GM19043 (cell line): ENCODE data around the gene TCEAL9.
"Not testable (repeated sequence)": the region's sequence is repeated elsewhere in the genome, so short reads cannot be mapped to it uniquely, and the experiment has no call there.

Experiments used
- ATAC-seq: cut with Tn5 transposase; IDR thresholded peaks from one replicate; pipeline ENCODE4 v1.9.1; 2021; ENCODE audit warnings: low read depth; ENCODE audit not compliant: unreplicated experiment

Gene TCEAL9, protein sequence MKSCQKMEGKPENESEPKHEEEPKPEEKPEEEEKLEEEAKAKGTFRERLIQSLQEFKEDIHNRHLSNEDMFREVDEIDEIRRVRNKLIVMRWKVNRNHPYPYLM

DNA sequence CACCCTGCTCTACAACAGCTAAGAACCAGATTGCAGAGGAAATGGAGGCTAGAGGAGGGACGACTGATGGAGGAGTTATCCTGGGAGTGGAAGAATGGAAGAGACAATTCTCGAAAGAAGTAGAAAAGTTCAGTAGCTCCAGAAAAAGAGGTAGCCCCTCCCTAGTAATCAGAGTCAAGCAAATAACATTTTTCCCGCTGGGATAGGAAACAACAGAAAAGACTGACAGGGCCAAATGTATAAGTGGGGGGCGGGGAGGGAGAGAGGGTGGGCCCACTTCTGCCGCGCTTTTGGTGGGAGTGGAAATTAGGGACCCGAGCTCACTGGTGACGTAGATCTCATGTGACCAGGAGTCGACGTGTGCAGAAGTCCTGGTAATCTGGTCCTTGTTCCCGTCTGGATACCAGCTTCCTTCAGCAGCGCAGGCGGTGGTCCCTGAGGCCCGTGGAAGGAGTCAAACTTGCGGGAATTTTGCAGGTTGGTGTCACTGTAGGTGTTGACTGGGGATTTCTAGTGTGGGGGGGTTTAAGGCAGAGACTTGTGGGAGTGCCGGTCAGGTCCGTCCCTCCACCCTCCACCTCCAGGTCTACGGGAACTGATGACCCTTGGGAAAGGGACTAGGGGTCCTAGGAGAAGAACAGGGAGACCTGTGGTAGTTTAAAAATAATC is at the start of gene TCEAL9:
Gene TCEAL9 (plus strand): TSS at position 377 of the 669 bp plus-strand sequence. CDS start 1,179 bp downstream, outside the sequence.
- peak; percentile 49 for ATAC-seq

DNA sequence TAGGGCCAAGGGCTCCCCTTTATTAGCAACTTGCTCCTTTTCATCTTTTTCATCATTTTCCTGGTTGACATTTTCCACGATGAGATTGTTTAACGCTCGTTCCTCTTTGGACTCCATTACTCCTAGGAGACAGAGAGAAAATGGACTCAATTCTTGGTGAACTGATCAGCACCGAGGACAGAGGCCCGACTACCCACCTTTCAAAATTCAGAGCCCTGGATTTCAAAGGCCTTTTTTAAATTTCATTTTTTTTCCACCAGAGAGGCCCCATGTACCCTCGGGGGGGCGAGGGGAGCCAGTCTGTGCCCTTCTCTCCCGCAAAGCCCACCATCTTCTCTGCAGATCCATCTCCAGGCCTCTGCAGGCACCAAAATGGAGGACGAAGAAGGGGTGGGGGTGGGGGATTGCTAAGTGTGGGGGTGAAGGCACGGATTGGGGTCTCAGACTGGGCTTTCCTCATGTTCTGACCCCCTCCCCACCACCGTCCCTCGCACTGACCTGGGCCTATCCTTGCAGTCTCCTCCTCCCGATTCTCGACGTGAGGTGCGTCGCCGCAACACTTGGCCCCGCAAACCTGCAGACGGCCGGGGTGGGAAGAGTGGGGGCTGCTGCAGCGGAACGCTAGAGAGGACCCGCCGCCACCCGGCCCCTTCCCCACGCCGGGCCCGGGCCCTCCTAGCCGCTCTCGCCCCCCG is 46.3 kb upstream of the TCEAL9 start:
- no peak for ATAC-seq

DNA sequence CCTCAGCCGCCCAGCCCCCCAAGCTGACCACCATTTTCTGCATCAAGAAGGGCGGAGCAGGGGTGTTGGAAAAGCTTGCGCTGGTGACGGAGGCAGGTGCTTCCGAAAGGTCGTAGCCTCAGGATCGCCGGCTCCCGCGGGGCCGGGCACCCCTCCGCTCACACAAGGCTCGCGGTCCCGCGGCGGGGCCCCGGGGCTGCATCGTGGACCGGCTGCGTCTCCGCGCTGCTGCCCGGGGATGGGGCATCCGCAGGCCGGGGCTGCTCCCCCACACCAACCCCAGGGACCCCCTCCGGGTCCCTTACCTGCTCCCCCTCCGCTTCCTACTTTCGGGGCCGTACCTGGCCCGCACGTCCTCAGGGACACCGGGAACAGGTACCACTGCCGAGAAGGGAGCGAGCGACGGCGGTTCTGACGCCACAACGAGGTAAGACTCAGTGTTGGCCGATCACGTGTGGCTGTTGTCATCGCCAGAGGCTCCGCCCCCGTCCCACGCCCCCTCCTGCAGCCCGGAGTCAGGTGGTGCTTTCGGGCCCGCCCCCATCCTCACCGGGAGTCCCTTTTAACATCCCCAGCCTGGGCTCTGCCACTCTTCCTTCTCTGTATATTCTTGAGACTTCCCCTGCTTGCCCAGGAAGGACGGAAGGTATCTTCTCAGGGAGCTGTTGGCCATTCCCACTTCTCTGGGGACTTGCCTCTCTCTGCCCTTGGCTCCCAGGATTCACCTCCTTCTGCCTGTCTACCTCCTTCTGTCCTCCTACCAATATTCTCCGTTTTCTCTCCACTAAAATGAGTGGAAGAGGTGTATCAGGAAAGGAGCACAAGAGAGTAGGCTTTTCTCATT is 45.5 kb upstream of the TCEAL9 start, which contains the start of gene BEX2:
Gene BEX2 (minus strand): TSS at position 436 of the 844 bp plus-strand sequence. CDS start 1,014 bp downstream, outside the sequence.
- peak; percentile 95 for ATAC-seq

DNA sequence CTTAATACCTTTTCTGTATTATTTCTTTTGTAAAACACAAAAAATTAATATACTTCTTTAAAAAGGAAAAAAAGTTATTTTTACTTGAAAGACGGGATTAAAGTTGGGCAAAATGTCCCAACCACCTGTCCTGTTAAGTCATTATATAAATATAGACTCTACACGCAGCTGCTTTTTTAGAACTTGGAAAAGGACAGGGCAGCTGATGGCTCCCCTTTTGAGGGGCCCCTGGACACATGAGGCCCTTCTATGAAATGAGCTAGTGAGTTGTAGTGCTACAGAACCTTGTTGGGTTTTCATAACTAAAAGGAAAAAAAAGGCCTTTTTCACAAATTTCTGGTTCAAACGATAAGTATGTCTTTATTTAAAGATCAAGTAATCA is 44.9 kb upstream of the TCEAL9 start:
- ATAC-seq = no peak

DNA sequence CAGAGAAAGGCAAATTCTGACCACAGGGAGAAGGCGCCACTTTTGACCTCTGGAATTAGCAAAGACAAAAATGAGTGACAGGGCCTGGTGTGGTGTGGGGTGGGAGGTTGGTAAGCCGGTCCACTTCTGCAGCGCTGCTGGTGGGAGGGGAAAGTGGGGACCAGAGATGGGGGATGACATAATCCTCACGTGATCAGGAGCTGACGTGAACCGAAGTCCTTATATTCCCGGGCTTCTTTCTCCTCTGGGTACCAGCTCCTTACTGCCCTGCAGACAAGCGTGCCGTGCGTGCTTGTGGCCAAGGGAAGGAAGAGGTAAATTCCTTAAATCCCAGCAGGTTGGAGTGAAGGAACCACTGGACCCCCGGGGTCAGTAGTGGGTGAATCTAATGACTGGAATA is 26.3 kb upstream of the TCEAL9 start, which contains the start of gene TCEAL7:
Gene TCEAL7 (plus strand): TSS at position 249 of the 400 bp plus-strand sequence. CDS start 1,165 bp downstream, outside the sequence.
- no peak for ATAC-seq

DNA sequence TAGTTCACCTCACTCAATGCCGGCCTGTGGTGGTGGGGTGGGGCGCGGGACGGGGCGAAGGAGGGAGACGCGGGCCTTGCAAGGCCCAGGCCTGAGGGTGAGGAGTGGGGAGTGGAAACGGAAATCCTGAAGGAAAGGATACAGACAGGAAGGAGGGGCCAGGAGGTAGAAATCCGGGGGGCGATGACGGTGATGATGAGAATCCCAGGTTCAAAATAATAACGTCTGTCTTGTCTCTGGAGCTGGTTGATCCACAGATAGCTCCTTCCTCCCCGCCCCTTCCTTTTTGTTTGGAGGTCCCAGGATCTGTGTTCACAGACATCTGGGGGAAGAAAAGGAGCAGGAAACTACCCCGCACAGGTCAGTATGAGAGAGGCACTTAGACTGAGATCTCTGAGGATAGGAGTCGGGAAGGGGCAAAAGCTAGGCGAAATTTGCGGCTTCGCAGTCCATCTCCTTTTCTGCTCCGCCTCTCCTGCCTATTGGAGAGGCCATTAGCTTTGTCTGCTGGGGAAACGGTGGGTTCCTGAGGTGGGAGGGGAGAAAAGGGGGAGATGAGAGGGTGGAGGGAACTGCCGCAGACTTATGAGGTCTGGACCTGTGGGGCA is 25.5 kb upstream of the TCEAL9 start:
- no peak for ATAC-seq

DNA sequence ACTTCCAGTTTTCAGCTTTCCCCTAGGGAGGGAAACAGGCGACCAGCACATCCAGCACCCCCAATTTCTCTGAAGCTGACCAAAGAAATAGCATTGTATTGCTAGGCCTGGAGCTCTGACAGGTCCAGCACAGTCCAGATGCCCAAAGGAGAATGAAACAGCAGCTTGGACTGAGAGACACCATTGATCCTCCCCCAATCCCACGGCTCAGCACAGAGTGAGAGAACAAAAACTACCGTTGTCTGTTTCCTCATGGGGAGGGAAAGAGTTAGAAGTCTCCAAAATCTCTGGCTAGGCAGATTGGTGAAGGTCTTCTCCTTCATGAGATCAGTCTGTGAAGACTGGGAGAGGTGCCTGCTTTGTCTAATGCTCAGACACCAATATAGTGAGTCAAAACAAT is 17.6 kb upstream of the TCEAL9 start:
- no peak for ATAC-seq

DNA sequence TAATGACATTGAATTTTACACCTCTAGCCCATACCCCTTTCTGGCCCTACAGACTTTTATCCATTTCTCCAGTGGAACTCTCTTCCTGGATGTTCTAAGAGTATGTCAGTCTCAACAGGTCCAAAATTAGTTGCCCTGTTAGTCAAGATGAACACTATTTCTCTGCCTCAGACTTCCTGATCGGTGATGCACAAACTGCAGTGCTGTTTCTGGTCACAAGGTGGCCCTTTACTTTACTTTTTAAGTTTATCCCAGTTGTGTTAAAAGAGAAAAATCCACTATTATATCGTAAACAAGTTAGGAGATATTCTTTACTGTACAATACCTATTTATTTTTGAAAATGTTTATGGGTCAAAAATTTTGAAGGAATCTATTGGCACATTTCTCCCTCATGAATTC is 13.2 kb upstream of the TCEAL9 start:
- no peak for ATAC-seq

DNA sequence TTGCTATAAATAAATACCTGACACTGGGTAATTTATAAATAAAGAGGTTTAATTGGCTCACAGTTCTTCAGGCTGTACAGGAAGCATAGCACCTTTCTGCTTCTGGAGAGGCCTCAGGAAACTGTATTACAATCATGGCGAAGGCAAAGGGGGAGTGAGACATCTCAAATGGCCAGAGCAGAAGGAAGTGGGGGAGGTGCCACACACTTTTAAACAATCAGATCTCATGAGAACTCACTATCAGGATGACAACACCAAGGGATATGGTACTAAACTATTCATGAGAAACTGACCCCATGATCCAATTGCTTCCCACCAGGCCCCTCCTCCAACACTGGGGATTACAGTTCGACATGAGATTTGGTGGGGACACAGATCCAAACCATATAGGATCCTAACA is 11.7 kb upstream of the TCEAL9 start:
- ATAC-seq = no peak

DNA sequence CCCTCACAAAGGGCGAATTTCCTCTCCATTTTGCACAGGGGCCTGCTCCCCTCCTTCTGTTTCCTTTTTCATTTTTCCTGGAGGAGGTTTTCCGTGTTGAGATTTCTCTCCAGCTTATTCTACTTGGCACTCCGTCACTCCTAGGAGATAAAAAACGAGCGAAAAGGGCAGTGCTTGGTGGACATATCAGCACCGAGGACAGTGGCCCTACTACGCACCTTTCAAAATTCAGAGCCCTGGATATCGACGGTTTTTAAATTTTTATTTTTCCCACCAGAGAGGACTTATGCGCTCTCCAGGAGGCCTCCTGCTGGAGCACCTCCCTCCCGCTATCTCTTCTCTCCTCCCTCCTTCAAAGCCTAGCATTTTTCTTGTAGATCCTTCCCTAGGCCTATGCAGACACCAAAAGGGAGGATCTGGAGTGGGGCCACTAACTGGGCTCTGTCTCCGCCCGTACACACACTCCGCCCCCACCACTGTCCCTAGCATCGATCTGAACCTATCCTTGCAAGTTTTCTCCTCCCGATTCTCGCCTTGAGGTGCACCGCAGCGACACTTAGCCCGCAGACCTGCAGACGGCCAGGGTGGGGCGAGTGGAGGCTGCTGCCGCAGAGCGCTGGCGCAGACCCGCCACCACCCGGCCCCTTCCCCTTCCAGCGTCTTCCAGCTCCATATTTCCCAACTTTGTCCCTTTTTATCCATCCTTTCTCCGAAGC is 8.5 kb upstream of the TCEAL9 start:
- no peak for ATAC-seq

DNA sequence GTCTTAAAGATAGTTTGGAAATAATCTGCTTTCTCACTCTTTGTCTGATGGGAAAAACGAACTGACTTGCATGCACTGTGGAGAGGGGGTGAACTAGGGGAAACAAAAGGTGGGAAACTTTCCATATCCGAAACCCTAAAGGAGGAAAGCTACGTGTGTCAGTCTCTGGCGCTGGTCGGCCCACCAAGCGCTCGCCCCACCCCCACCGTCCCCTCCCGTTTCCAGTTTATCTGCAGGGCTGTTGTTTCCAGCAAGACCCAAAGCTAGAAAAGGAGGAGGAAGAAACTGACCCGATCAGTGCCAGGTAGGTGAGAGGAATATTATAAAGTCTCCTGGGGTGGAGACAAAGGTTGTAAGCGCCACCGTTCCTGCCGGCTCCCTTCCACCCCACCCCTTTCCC is 552 bp downstream of the TCEAL9 start:
- no peak for ATAC-seq

DNA sequence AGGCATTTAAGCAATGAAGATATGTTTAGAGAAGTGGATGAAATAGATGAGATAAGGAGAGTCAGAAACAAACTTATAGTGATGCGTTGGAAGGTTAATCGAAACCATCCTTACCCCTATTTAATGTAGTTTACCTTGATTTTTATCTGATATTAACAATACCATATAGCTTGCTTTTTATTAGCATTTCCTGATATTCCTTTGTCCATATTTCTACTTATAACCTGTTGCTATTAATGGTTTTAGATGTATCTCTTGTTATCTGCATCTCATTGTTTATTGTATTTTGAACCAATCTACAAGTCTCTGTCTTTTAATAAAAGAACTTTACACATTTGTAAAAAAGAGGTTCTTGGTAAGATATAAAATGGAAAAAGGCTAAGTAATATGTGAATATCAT is 1.6 kb downstream of the TCEAL9 start:
- ATAC-seq = no peak

DNA sequence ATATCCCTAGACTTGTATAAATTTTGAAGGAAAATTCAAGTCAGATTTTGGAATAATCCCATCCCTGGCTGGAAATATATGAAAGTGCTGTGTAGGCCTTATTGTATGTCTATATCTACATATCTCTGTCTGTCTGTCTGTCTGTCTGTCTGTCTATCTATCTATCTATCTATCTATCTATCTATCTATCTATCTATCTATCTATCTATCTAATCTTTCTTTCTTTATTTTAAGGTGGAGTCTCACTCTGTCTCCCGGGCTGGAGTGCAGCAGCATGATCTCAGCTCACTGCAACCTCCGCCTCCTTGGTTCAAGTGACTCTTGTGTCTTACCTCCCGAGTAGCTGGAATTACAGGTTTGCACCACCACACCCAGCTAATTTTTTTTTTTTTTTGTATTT is 3.3 kb downstream of the TCEAL9 start:
- not testable (repeated sequence) for ATAC-seq

DNA sequence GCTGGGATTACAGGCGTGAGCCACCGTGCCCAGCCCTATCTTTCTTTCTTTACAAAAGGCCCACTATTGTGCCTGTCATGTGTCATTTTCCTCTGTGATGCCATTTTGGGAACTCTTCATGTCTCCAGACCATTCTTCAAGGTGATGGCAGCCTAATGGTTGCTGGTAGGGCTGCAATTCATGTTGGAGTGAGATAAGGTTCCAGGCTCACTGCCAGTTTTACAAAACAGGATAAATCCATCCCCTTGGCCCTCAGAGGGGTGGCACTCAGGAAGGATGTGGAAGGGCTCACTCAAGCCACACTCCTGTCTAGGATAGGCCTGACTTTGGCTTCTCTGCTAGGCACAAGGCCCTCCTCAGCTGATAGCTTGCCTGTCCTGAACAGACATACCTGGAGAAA is 3.8 kb downstream of the TCEAL9 start:
- no peak for ATAC-seq

DNA sequence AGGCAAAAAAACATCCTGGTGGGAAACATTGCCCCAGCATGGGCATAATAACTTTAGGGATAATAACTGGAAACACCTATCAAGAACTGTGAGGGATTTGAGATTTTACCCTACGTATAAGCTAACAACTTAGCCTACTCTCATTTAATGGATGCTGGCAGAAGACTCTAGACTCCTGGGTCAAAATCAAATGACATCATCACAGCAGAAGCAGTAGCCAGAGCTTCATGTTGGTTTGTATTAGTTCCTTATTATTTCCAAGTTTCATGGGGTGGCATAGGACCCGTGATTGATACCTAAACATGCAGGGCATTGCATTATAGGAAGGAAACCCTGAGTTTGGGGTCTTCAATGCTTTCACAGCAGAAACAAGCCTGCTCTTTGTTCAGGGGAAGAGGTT is 4.6 kb downstream of the TCEAL9 start:
- ATAC-seq = no peak

DNA sequence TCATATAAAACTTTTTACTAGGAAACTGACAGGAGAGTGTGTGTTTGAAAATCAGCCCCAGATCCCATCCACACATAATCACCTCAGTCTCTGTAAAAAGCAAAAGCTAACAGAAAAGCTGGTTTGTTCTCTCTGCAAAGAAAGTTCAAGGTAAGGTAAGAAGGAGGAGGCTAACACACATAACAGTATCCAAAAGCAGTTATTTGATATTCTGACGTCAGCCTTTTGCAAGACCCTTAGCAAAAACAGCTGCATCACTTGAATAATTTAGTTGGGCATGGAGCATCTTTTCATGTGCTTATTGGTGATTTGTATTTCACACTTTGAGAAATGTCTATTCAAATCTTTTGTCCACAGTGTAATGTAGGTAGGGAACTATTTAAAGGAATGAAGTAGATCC is 5.5 kb downstream of the TCEAL9 start:
- no peak for ATAC-seq

DNA sequence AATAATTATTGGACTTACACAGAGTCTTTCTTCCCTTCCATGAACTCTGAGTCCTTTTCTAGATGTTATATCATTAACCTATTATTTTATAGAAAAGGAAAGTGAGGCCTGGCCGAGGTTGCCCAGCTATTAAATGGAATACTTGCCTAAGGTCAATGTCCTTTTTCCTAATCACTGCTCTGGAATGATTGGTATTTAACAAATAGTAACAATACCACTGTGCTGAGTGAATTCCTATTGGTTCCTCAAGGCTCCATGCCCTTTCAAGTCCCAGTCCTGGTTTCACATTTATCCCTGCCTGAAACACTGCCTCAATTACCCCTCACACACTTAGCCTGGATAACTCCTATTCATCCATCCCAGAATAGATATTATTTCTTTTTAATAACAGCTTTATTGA is 6.2 kb downstream of the TCEAL9 start:
- ATAC-seq = no peak

DNA sequence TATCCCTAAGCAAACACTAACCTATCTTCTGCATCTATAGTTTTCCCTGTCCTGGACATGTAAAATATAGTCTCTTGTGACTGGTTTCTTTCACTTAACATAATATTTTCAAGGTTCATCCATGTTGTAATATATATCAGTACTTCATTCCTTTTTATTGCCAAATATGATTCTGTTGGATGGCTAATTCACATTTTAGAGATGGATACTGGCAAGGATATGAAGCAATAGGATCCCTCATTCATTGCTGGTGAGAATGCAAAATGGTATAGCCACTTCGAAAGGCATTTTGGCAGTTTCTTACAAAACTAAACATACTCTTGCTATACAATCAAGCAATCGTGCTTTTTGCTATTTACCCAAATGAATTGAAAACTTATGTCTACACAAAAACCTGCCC is 6.7 kb downstream of the TCEAL9 start:
- ATAC-seq = no peak

DNA sequence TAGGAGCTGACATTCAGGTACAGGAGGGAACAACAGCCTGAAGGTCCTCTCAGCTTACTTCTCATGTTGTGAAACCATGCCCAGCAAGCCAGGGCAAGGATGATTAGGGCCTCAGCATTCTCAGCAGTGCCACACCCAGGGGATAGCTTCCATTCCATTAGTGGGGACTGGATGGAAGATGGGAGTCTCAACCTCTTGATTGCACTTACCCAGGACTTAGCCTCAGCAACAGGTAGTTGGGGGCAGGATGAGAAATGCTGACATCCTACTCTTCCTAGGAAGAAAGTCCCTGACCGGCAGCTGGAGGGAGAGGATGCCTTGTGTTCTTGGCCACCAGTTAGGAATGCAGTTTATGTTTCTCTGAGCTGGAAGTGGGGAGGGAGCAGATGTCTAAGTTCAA is 11.2 kb downstream of the TCEAL9 start:
- ATAC-seq = no peak

DNA sequence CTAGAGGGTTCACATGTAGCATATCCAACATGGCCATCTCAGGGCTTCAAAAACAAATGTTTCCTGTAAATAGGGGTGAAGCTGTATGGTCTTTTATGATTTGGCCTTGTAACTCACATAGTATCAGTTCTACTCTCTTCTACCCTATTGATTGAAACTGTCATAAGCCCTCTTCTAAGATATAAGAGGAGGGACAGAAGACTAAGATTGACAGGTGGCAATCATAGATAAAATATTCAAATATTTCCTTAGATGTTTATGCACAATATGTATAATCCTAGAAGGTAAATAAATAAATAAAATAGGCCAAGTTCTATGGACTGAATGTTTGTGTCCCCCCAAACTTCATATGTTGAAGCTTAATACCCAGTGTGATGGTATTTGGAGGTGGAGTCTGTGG is 13.2 kb downstream of the TCEAL9 start:
- no peak for ATAC-seq
